Stimulated activated CD4-positive, alpha-beta T cell treated with anti-CD3 and anti-CD28 coated beads, Interleukin-12 subunit alpha, Interleukin-12 subunit beta, amount 100 ng/mL, for 48 hours (primary cell): ENCODE measurements around the gene SEZ6L.

Experiments
- DNase-seq, 3 donors: peaks; one replicate each; pipeline ENCODE4 v3.0.0-alpha.2; 2020; ENCODE audit warnings: low read depth in 2 of 3, low spot score in 1 of 3

Gene SEZ6L

DNA sequence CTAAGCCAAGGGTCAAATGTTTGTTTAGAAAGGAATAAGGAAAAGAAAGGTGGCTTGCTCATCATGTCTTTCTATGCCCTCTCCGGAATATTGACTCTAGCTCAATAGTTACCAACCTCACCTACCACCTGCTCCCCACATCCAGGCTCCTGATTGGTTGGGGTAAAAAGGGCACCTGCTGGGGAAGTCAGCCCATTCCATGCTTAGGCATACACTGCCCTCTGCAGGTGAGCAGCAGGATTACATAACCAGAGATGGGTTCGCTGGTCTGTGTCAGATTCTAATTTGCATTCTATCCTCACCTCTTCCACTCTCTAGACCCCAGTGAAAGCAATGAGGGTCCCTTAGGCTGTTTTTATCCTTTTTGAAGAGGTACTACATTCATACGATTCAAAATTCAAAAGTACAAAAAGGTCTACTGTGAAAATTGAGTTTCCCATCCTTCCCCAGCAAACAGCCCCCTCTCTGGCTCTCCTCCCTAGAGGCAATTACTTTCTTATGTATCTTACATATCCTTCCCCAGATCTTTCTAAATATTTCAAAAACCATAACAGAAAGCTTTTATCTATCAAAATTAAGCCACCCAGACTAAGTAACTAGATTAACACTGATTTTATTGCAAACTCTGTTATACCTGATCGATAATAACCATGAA lies 161.8 kb downstream of the SEZ6L start:
- DNase-seq, result peak; percentile 31 to 55 (median 41)

DNA sequence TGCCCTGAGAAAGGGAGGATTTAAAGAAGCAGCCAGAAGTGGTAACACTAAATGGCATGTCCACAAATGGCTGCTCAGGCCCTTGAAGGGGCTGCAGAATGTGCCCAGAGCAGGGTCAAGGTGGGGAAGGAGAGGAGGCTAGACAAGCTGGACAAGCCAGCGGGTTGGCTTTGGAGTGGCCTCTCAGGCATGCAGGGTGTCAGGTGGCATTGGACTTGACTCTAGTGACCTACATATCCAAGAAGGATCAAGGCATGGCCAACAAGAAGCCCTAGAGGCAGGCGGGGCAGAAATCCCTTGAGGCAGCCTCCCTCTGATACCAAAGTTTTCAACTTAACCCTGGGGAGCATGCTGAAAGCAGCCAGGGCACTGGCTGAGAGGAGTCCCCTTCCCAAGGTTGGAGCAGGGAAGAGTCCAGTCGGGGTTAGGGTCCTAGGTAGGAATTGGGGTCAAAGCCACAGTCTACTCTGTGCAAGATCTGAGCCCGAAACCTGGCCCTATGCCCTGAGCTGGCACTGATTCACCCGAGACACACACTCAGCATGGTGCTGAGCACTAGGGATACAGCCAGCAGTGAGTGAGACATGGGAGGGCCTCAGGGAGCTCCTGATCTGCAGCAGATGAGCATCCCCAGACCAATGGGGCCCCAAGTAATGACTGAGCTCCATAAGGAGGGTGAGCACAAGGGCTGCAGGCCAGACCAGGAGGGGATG lies 164.0 kb downstream of the SEZ6L start:
- DNase-seq, result no peak

DNA sequence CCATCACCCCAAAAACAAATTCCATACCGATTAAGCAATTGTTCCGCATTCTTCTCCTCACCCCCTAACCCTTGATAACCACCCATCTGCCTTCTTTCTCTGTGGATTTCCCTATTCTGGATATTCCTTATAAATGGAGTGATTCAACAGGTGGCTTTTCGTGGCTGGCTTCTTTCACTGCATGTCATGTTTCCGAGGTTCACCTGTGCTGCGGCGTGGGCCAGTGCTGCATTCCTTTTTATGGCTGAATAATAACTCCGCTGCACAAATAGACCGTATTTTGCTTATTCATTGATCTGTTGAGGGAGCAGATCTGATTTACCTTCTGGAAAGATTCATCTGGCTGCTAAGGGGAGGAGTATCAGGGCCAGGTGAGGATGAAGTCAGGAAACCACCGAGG lies 165.0 kb downstream of the SEZ6L start:
- no peak for DNase-seq

DNA sequence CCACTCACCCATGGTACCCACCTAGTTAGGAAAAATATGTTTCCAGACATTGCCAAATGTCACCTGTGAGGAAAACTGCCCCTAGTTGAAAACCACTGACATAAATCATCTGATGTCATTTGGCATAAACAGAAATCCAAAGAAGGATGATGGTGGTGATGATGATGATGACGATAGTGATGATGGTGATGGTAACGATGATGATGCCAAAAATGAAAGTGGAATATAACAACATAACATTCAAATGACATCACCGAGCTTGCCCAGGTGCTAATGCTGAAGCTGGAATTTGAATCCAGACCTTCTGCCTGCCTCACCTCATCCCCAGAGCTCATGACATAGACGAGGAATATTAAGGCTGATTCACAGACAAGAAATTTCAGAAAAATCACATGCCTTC lies 167.5 kb downstream of the SEZ6L start:
- DNase-seq, result no peak

DNA sequence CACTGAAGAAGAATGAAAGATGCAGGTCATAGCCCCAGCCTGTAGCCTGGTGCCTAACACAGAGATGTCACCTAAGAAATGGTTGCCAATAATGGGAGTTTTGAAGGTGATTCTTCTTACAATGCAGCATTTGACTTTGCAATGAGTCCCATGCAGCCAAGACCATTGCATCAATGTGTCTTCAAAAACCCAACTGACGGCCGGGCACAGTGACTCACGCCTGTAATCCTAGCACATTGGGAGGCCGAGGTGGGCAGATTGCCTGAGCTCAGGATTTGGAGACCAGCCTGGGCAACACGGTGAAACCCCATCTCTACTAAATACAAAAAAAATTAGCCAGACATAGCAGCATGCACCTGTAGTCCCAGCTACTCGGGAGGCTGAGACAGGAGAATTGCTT lies 170.5 kb downstream of the SEZ6L start:
- DNase-seq, result no peak

DNA sequence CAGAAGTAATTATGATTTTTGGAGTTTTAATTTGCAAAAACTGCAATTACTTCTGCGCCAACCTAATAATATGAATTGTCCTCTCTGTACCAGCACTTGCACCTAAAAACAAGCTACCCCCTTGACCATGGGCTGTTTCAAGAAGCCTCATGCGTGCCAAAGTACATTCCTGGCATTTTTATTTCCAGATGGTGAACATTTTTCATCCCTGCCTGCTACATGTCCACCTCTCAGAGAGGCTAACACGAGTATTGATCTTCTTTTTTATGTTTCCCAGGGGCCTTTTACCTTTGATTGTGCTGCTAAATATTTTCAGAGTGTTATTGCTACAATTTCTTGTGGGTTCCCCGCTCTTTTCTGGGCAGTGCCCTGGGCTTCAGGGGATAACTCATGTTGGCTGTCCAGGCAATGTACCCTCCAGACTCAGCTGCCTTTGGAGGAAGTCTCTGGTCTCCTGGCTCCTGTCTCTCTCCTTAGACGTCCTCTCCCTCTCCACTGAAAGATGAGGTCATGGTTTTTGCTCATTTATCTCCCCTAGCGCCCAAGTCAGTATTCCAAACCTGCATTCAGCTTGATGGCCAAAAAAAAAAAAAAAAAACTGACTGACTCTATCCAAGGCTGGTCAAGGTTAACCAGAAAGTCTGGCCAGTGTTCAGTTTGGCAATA lies 173.6 kb downstream of the SEZ6L start:
- DNase-seq, result no peak

DNA sequence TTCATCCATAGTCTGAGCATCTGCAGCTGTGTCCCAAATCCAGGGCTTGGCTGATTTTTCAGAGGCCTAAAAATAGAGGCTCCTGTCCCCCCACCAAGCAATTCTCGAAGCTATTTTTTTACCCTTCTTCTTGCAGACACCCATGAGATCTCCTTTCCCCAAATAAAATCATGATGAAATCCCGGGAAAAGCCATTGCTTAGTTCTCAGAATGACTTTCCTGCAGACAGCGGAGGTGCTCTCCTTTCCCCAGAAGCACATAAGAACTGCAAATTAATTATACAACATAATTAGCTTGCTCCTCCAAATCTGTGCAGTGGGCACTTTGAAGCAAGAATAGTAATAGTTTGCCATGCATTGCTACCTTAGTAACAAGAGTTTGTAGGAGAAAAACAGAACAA lies 176.2 kb downstream of the SEZ6L start:
- DNase-seq, result no peak

DNA sequence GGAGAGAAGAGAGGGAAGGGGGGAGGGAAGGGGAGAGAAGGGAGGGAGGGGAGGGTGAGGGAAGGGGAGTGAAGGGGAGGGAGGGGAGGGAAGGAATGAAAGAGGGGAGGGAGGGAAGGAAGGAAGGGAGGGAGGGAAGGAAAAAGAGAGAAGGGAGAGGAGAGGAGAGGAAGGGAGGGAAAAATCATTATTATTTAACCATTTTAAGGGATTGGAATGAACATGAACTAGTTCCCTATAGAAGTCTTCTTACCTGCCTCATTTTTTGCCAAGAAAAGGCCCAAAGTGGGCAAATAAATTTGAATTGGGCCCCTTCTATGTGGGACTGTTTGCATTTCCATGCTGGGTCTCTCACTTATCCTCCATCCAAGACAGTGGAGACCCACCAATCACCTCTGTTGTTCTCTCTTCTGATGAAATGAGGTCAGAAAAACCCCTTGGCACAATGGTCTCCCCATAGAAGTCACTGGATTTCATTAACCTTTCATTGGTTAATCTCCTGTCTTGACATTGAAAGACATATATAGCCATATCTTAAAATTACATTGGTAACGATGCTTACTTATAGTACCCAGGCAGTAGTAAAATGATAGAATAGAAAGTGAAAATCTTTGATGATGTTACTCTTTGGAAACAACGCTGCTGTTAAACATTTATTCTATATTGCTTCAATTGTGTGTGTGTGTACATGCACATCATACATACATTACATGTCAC lies 179.7 kb downstream of the SEZ6L start:
- DNase-seq, result no peak

DNA sequence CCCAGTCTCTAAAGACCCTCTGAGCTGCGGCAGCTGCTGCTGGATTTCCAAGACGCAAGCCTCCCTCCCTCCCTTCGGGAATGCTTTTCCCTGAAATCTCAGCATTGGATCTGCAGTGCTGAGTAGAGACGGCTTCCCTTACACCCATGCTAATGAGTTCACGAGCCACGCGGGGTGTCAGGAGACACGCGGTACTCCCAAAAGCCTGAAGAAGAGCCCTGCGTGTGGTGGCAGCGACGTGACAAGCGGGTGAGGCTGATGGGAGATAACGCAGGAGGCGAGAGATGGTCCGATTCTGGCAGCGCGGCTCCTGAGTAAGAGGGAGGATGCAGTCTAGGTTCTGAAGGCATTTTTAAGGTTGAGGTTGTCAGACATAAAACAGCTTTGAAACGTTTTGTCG lies 185.4 kb downstream of the SEZ6L start:
- no peak for DNase-seq

DNA sequence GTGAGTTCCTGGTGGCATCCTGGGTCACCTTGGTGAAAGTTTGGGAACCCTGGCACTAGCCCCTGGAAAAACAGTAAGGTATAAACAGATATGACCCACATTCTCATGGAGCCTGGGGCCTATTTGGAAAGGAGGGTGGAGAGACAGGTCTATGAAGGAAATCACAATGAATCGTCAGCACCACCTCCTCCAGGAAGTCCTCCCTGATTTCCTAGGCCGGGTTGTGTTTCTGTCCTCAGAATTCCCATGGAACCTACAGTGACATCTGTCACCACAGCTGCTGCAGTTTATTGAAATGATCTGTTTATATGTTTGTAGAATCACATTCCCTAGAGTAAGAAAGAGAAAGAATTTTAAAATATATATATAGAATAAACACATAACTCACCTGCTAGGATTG lies 188.0 kb downstream of the SEZ6L start:
- DNase-seq, result no peak

DNA sequence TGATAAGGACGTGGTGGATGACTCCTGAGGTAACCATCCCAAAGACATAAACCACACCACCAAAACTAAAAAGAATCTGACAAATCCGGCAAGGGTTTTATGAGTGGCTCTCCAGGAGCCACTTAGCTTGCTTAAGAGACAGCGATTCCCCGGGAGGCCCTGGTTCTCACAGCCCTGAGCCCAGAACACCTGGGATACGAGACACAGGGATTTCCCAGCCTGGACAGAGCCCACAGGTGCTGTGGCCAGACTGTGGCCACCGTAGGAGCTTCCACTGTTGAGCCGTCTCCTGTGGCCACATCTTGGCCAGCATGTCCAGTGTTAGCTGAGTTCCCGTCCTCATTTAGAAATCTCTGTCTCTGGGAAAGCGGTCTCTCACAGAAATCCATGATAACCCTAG lies 188.6 kb downstream of the SEZ6L start:
- no peak for DNase-seq

DNA sequence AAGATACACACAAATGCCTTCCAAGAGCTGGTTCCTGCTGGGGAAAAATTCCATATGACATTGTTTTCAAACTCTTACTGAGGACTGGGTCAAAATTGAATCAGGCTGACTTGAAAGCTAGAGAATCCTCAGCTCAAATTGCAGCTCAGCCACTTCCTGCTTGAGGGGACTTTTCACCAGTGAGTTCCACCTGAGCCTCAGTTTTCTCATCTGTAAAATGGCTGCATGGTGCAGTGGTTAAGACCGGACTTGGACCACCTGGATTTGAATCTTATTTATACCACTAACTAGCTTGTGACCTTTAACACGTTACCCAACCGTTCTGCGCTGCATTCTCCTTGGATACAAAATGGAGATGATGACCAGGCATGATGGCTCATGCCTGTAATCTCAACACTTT lies 189.9 kb downstream of the SEZ6L start:
- no peak for DNase-seq

DNA sequence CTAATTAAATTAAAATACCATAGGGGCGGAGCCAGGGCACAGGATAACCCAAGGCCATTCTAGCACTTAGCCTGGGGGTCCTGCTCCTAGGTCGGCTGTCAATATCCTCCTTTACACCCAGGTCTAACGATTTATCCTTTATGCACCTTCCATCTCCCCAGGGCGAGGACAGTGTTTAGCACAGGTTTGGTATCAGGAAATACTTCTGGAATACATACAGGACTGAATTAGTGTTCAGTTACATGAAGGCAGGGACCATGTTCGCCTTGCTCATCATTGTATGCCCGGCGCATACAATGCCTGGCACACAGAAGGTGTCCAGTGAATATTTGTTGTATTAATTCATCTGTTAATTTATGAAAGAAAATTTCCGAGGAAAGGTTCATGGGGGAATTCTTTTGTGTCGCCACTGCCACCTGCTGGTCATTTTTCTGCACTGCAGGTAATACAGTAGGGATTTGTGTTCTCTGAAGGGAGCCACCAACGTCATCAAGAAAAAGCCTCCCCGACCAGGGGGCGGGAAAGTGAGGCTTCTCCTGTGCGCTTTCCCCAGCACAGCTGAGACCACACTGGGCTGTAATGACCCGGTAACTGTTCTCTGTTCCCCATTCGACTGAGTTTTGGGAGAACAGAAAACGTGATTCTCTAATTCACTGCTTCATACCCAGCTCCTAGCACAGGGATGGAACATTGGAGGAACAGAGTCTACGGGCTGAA lies 191.1 kb downstream of the SEZ6L start:
- peak; percentile 48 to 60 (median 49) for DNase-seq

DNA sequence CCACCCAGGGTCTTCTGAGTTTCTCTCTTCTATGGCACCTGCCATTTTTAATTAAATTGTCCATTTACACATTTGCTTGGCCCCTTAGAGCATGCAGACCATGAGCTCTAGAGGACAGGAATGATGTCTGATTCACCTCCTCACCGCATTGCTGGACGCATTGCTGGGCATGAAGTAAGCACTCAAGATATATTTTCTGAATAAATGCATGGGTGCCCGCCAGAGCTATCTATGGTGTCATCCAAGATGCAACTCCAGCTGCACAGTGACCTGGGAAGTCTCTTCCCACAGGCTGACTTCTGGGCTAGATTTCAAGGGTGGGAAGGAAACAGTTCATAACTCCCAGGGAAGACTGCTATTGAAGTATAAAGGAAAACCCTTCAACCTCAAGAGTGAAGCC lies 193.2 kb downstream of the SEZ6L start:
- DNase-seq, result no peak

DNA sequence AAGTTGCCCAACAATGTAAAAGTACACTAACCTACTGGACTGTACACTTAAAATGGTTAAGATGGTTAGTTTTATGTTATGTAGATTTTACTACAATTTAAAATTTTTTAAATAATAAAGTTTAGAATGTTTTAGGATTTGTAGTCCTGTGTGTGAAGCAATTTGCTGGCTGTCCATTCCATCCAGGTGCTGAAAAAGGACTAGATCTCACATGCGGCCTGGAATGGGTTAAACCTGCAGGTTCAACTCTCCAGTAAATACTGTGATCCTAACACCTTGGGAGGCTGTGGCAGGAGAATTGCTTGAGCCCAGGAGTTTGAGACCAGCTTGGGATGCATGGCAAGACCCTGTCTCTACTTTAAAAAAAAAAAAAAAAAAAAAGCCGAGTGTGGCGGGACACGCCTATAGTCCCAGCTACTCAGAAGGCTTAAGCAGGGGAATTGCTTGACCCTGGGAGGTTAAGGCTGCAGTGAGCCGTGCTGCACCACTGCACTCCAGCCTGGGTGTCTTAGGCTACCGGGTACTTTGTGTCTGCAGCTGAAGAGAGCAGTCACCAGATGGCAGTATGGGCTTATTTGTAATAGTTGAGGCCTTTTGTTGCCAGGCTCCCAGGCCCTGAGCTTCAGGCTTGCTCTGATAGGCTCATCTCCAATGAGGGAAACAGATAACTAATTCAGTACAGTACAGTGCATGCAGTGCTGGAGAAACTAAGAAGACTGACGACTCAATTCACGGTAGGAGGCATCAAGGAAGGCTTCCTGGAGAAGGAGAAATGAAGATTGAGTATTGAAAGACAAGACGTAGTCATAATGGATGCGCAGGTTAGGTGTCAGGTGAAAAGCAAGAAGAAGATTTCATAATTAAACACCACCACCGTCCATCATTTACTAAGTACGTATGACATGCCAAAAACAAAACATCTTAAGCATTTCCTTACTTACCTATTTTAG lies 195.1 kb downstream of the SEZ6L start:
- DNase-seq, result peak; percentile 18 to 40 (median 32)

DNA sequence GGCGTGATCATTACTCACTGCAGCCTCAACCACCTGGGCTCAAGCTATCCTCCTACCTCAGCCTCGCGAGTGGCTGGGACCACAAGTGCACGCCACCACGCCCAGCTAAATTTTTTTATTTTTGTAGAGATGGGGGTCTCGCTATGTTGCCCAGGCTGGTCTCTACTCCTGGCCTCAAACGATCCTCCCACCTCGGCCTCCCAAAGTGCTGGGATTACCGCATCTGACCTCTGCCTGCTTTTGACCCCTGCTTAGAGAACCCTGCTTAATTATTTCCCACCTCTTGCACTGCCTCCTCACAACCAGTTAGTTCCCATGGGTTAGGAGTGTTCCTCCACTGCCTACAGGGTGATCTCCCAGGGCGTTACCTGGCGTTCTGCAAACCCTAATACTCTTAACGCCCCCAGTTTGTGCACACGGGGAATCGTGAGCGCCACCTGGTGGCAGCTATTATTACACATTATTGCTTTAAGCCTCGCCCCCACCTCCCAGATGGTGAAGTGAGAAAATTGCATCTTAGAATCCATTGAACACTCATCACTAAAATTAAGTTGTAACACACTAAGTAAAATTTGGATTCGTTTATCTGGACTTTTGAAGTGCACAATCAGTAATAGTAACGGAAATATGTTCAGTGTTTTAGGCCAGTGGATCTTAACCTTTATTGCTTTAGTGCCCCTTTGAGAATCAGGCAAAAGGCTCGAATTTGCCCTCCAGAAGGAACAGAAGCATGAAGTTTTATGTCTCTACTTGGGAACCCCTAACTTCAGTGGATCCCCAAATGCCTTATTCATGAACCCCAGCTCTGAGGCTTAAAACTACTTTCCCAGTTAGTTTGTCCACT lies 198.4 kb downstream of the SEZ6L start:
- DNase-seq, result peak; percentile 34 to 61 (median 51)

DNA sequence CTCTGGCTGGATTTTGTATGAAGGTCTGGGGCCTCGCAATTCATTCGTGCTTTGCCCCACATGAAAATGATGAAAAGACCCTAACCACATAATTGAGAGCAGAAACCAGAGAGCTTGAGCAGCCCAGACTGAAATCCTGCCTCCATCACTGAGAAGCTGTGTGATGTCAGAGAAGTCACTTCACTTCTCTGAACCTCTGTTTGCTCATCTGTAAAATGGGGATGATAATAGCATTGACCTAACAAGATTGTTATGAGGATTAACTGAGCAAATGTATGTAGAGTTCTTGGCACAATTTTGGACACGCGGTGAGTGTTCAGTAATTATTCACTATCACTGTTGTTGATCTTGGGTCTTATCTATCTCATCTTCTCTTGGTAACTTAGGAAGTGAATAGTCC lies 203.6 kb downstream of the SEZ6L start:
- DNase-seq, result no peak

DNA sequence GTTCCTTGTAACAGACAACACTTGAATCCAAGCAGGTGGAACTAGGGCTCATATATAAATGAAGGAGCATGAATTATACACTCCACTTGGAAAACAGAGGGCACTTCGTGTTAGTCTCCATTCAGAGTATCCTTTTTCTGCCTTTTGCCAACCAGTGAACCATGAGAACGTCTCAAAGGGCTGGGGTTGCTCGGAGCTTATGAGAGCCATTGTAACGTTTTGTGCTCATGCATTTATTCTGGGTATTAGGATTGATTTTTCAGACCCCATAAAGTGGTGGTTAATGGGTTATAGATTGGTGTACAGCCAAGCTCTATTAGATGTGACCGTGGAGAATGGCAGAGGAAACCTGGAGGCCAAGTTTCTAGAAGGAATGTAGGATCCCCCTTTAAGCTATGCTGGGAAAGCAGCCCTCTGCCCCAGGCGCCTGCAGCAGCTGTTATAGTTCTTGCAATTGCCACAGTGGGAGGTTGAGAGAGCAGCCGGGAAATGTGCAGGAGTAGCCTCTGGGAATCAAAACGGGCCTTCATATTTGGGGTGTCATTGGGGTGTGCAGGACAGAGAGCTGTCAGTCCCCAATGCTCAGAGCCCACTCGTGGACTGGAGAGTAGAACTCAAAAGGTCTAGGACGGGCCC lies 205.2 kb downstream of the SEZ6L start:
- DNase-seq, result no peak
